B cell (primary cell): ENCODE data around the gene LRRC8D.

Experiments used
- EZH2 ChIP-seq: IDR thresholded peaks from 2 replicates; pipeline ENCODE4 v1.6.1; 2012; ENCODE audit warnings: borderline replicate concordance, low read depth, mild to moderate bottlenecking, moderate library complexity, low read length; ENCODE audit not compliant: insufficient read depth, poor library complexity, severe bottlenecking
- TF ChIP-seq, protein P1 (sequence below): fragments of 200-600 bp; IDR thresholded peaks from one replicate; pipeline ENCODE4 v1.8.0; 2022; ENCODE audit warnings: antibody characterized with exemption, mild to moderate bottlenecking

GRCh38 chr1:89962024-89962741, 141.4 kb downstream of the LRRC8D start:
- TF ChIP-seq, protein P1, sequence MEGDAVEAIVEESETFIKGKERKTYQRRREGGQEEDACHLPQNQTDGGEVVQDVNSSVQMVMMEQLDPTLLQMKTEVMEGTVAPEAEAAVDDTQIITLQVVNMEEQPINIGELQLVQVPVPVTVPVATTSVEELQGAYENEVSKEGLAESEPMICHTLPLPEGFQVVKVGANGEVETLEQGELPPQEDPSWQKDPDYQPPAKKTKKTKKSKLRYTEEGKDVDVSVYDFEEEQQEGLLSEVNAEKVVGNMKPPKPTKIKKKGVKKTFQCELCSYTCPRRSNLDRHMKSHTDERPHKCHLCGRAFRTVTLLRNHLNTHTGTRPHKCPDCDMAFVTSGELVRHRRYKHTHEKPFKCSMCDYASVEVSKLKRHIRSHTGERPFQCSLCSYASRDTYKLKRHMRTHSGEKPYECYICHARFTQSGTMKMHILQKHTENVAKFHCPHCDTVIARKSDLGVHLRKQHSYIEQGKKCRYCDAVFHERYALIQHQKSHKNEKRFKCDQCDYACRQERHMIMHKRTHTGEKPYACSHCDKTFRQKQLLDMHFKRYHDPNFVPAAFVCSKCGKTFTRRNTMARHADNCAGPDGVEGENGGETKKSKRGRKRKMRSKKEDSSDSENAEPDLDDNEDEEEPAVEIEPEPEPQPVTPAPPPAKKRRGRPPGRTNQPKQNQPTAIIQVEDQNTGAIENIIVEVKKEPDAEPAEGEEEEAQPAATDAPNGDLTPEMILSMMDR: no peak
- no peak for TF ChIP-seq EZH2
